ENCODE measurements around the gene TMEM242. TPM values are rescaled to one million over a fixed set of nuclear protein-coding genes. Genes with fewer than 3 reads are reported as not detected.

TMEM242 gene
- total and polyA plus RNA-seq, 2 of the 13 experiments (the other 11 are each of a cell fraction or from before 2014, with no cell fraction given): 5.6 to 11.1 TPM

GRCh38 chr6:157274471-157275226, 48.7 kb downstream of the TMEM242 start (continued):
- no peak for TF ChIP-seq ZNF281 (CRISPR knock-in tag; IDR thresholded peaks at IDR 0.05; ENCODE audit: borderline replicate concordance)
- TF ChIP-seq MATR3 (CRISPR knock-in tag; IDR thresholded peaks at IDR 0.05): no peak
- no peak for TF ChIP-seq MYPOP (CRISPR knock-in tag; IDR thresholded peaks at IDR 0.05)
- no peak for TF ChIP-seq ELF3 (CRISPR knock-in tag; IDR thresholded peaks at IDR 0.05)
- no peak for TF ChIP-seq CAMTA2 (CRISPR knock-in tag; IDR thresholded peaks at IDR 0.05; ENCODE audit: borderline replicate concordance)
- peak; percentile 62; the same call in 1 of the 2 replicates for TF ChIP-seq ZNF543 (CRISPR knock-in tag; IDR thresholded peaks at IDR 0.05)
- TF ChIP-seq, protein P1, sequence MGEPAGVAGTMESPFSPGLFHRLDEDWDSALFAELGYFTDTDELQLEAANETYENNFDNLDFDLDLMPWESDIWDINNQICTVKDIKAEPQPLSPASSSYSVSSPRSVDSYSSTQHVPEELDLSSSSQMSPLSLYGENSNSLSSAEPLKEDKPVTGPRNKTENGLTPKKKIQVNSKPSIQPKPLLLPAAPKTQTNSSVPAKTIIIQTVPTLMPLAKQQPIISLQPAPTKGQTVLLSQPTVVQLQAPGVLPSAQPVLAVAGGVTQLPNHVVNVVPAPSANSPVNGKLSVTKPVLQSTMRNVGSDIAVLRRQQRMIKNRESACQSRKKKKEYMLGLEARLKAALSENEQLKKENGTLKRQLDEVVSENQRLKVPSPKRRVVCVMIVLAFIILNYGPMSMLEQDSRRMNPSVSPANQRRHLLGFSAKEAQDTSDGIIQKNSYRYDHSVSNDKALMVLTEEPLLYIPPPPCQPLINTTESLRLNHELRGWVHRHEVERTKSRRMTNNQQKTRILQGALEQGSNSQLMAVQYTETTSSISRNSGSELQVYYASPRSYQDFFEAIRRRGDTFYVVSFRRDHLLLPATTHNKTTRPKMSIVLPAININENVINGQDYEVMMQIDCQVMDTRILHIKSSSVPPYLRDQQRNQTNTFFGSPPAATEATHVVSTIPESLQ (CRISPR knock-in tag; conservative IDR thresholded peaks at IDR 0.05): no peak
- no peak for TF ChIP-seq FOXP1 (IDR thresholded peaks at IDR 0.05)
- no peak for TF ChIP-seq FOXP1 (CRISPR knock-in tag; IDR thresholded peaks at IDR 0.05)
- TF ChIP-seq PCBP2 (optimal IDR thresholded peaks at IDR 0.05; ENCODE audit: low read depth, low read length, poor library complexity, severe bottlenecking): no peak
- TF ChIP-seq ZNF816 (CRISPR knock-in tag; IDR thresholded peaks at IDR 0.05; ENCODE audit: borderline replicate concordance): no peak
- no peak for TF ChIP-seq IRF1 (CRISPR knock-in tag; IDR thresholded peaks at IDR 0.05; ENCODE audit: low read depth)
- no peak for TF ChIP-seq KDM5A (IDR thresholded peaks at IDR 0.05; ENCODE audit: borderline replicate concordance, low read length)
- TF ChIP-seq MXD1 (CRISPR knock-in tag; IDR thresholded peaks at IDR 0.05): 0 out of 2 replicates have a peak, but pooled peaks have one; percentile 49
- TF ChIP-seq, protein P2, sequence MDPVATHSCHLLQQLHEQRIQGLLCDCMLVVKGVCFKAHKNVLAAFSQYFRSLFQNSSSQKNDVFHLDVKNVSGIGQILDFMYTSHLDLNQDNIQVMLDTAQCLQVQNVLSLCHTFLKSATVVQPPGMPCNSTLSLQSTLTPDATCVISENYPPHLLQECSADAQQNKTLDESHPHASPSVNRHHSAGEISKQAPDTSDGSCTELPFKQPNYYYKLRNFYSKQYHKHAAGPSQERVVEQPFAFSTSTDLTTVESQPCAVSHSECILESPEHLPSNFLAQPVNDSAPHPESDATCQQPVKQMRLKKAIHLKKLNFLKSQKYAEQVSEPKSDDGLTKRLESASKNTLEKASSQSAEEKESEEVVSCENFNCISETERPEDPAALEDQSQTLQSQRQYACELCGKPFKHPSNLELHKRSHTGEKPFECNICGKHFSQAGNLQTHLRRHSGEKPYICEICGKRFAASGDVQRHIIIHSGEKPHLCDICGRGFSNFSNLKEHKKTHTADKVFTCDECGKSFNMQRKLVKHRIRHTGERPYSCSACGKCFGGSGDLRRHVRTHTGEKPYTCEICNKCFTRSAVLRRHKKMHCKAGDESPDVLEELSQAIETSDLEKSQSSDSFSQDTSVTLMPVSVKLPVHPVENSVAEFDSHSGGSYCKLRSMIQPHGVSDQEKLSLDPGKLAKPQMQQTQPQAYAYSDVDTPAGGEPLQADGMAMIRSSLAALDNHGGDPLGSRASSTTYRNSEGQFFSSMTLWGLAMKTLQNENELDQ (CRISPR knock-in tag; IDR thresholded peaks at IDR 0.05; ENCODE audit: borderline replicate concordance): no peak
- no peak for TF ChIP-seq TRIM22 (IDR thresholded peaks at IDR 0.05)
- TF ChIP-seq ZFP90 (CRISPR knock-in tag; IDR thresholded peaks at IDR 0.05; ENCODE audit: borderline replicate concordance): no peak; the same call in 1 of the 2 replicates
